ENCODE data around the gene CT45A8.
"Not testable (repeated sequence)": the region's sequence is repeated elsewhere in the genome, so short reads cannot be mapped to it uniquely, and the experiment has no call there.

The CT45A8 gene, protein sequence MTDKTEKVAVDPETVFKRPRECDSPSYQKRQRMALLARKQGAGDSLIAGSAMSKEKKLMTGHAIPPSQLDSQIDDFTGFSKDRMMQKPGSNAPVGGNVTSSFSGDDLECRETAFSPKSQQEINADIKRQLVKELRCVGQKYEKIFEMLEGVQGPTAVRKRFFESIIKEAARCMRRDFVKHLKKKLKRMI

DNA sequence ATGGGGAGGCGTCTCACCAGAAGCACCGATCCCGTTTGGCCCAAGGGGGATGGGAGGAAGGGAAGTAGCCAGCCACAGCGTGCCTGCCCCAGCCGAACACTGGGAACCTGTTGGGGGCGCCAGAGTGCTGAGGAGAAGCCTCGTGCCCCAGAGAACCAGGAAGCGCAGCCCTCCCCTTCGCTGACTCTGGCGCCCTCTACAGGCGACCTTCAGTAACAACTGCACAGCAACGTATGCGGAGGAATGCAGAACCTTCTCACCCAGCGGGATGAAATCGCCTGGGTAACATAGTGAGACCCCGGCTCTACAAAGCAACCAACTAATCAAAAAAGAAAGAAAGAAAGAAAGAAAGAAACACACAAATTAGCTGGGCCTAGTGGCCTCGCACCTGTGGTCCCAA, at the start of gene CT45A8:
Gene CT45A8 (minus strand): TSS at position 101 of the 400 bp plus-strand sequence. CDS start 3,755 bp downstream, outside the sequence.
- not testable (repeated sequence) for DNase-seq

DNA sequence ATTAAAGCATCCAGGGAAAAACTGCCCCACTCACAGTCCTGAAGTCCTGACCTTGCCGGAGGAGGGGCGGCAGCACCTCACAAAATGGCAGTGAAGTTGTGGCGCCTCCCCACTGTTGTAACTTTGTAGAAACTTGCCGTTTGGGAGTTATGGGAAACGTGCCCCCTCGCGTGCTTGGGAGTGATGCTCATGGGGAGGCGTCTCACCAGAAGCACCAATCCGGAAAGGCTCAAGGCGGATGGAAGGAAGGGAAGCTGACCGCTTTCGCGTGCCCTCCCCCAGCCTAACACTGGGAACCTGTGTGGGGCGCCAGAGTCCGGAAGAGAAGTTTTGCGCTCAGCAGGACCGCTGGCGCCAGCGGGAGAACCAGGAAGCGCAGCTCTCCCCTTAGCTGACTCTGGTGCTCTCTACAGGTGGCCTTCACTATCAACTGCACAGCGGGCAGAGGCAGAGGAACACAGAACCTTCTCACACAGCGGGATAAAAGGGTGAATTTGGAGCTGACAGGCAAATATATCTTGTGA, 39.0 kb upstream of the CT45A8 start, which contains the start of the genes CT45A10 and SAGE1:
Gene CT45A10 (minus strand): TSS at position 151 of the 524 bp plus-strand sequence. CDS start 8,100 bp downstream, outside the sequence.
Gene SAGE1 (plus strand): TSS at position 423 of the 524 bp plus-strand sequence. CDS start 2,527 bp downstream, outside the sequence.
- no peak for DNase-seq

DNA sequence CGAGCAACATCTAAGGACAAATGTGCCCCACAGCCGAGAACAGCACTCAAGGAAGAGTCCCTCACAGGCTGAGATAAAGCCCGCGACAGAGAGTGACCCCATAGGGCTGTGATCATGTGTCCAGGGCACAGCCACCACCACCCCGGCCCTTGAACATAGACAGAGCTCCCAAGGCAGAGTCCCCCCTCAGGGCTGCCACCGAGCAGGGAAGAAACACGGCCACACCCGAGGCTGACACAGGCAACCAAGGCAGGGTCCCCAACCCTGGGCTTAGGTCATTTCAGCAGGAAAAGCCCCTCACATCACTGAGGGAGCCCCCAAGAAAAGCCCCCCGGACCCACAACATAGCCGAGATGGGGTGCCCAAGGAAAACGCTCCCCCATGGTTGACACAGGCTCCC, 38.4 kb upstream of the CT45A8 start:
- no peak for DNase-seq

DNA sequence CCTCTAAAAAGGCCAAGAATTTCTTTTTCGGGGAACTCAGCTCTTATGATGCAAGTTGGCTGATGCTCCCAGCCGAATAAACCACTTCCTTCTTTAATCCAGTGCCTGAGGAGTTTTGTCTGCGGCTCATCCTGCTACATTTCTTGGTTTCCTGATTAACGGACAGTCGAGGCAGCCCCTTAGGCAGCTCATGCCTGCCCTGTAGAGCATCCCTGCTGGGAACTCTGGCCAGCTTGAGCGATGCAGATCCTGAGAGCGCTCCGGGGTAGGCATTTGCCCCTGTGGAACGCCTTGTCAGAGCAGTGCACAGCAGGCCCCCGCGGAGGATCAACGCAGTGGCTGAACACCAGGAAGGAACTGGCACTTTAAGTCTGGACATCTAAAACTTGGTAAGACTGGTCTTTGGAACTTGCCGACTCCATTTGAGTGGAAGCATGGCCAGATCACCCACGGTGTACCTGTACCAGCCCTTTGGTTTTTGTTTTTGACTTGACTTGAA, 35.8 kb upstream of the CT45A8 start:
- DNase-seq, result no peak

DNA sequence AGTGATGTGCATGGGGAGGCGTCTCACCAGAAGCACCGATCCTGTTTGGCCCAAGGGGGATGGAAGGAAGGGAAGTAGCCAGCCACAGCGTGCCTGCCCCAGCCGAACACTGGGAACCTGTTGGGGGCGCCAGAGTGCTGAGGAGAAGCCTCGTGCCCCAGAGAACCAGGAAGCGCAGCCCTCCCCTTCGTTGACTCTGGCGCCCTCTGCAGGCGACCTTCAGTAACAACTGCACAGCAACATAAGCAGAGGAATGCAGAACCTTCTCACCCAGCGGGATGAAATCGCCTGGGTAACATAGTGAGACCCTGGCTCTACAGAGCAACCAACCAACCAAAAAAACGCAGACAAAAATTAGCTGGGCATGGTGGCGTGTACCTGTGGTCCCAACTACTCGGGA, 34.6 kb upstream of the CT45A8 start:
- DNase-seq, result not testable (repeated sequence)

DNA sequence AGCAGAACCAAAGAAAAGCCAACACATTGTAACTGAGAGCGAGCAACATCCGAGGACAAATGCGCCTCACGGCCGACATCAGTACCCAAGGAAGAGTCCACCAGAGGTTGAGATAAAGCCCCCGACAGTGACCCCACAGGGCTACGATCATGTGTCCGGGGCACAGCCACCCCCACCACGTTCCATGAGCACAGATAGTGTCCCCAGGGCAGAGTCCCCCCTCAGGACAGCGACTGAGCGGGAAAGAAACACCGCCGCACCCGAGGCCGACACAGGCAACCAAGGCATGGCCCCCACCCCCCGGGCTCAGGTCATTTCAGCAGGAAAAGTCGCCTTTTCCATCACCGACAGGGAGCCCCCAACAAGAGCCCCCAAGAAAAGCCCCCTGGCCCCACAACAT, 33.9 kb upstream of the CT45A8 start:
- not testable (repeated sequence) for DNase-seq

DNA sequence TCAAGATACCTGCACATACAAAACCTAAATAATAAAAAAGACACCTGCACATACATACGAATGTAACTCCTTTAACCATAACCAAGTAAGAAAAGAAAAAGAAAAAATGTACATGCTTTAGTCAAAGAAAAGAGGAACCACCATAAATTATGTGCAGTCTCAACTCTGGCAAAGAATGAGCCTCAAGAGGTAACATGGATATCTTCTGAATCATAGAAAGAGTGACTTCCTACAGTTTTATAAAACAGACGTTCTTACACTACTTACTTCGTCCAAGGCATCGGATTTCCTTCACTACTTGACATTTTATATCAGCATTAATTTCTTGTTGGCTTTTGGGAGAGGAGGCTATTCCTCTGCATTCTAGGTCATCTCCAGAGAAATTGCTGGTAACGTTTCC, 28.4 kb upstream of the CT45A8 start:
- not testable (repeated sequence) for DNase-seq

DNA sequence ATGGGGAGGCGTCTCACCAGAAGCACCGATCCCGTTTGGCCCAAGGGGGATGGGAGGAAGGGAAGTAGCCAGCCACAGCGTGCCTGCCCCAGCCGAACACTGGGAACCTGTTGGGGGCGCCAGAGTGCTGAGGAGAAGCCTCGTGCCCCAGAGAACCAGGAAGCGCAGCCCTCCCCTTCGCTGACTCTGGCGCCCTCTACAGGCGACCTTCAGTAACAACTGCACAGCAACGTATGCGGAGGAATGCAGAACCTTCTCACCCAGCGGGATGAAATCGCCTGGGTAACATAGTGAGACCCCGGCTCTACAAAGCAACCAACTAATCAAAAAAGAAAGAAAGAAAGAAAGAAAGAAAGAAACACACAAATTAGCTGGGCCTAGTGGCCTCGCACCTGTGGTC, 17.4 kb upstream of the CT45A8 start, which contains the start of gene CT45A9:
Gene CT45A9 (minus strand): TSS at position 101 of the 400 bp plus-strand sequence. CDS start 3,751 bp downstream, outside the sequence.
- not testable (repeated sequence) for DNase-seq

DNA sequence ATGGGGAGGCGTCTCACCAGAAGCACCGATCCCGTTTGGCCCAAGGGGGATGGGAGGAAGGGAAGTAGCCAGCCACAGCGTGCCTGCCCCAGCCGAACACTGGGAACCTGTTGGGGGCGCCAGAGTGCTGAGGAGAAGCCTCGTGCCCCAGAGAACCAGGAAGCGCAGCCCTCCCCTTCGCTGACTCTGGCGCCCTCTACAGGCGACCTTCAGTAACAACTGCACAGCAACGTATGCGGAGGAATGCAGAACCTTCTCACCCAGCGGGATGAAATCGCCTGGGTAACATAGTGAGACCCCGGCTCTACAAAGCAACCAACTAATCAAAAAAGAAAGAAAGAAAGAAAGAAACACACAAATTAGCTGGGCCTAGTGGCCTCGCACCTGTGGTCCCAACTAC, 17.2 kb downstream of the CT45A8 start, which contains the start of gene CT45A7:
Gene CT45A7 (minus strand): TSS at position 101 of the 400 bp plus-strand sequence. CDS start 3,747 bp downstream, outside the sequence.
- DNase-seq, result not testable (repeated sequence)

DNA sequence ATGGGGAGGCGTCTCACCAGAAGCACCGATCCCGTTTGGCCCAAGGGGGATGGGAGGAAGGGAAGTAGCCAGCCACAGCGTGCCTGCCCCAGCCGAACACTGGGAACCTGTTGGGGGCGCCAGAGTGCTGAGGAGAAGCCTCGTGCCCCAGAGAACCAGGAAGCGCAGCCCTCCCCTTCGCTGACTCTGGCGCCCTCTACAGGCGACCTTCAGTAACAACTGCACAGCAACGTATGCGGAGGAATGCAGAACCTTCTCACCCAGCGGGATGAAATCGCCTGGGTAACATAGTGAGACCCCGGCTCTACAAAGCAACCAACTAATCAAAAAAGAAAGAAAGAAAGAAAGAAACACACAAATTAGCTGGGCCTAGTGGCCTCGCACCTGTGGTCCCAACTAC, 34.4 kb downstream of the CT45A8 start, which contains the start of gene CT45A2:
Gene CT45A2 (minus strand): TSS at position 101 of the 400 bp plus-strand sequence. CDS start 3,747 bp downstream, outside the sequence.
- not testable (repeated sequence) for DNase-seq

DNA sequence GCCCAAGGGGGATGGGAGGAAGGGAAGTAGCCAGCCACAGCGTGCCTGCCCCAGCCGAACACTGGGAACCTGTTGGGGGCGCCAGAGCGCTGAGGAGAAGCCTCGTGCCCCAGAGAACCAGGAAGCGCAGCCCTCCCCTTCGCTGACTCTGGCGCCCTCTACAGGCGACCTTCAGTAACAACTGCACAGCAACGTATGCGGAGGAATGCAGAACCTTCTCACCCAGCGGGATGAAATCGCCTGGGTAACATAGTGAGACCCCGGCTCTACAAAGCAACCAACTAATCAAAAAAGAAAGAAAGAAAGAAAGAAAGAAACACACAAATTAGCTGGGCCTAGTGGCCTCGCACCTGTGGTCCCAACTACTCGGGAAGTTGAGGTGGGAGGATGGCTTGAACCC, 51.7 kb downstream of the CT45A8 start, which contains the start of gene CT45A6:
Gene CT45A6 (minus strand): TSS at position 101 of the 400 bp plus-strand sequence. CDS start 3,794 bp downstream, outside the sequence.
- not testable (repeated sequence) for DNase-seq

Data from C1 segment of cervical spinal cord (tissue), 14 donors.